HL-60/S4 (cell line): ENCODE measurements around the gene CCDC141.

Experiments
- in situ Hi-C: fragments of 300-500 bp; cut with MboI; formaldehyde crosslinking; loops from 2 replicates; pipeline ENCODE4 v1.14.3; 2022; ENCODE audit warnings: low sequenced_read_pairs

Gene CCDC141

DNA sequence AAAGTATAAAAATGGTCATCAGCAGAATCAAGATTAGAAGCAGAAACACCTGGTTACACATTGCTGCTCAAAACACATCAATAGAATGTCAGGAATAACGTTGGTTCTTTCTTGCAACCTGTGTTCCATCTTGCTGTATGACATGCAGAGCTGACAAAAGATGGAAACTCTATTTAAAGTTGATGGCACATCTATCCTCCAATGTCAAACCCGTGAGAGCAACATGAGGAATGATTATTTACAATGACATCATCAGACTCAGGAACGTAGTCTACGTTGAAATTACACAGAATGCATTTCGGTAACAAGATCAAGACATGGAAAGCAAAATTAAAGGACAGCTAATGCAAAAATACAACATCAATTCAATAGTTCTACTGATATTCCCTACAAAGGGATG lies 216.6 kb downstream of the CCDC141 start:
- in situ Hi-C loops: no loop called here

DNA sequence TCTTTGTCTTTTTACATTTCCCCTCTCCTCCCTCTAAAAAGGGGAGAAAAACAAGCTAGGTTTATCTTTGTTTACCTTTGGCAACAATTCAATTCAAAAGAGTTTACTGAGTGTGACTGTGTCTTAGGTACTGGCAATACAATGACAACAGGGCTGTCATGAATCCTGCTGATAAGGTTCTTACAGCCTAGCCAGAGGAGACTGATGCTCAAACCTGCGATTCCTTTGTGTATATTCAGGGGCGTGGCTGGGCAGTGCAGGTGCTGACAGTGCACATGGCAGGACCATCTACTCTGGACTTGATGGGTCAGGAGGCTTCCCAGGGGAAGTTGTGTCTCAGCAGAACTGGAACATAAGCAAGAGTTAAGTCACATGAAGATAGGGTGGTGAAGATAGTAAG lies 219.5 kb downstream of the CCDC141 start:
- in situ Hi-C loops: no loop called here

DNA sequence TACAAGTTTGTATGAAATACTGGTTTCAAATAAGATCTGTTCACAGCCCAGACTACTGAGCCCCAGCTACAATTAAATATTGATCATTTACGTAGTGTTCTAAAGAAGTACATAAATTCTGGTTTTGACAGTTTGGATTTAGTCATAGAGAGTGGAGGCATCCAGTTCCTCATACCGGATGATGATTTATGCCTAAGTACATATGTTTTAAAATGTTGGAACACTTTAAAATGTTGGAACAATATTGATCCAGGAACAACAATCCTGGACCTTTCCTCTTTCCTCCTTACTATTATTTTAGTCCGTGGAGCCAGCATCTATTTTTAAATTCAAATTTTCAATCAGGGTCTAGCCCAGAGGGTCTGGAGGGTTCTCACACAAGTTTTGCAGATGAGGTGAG lies 220.0 kb downstream of the CCDC141 start:
- in situ Hi-C loops: no loop called here

DNA sequence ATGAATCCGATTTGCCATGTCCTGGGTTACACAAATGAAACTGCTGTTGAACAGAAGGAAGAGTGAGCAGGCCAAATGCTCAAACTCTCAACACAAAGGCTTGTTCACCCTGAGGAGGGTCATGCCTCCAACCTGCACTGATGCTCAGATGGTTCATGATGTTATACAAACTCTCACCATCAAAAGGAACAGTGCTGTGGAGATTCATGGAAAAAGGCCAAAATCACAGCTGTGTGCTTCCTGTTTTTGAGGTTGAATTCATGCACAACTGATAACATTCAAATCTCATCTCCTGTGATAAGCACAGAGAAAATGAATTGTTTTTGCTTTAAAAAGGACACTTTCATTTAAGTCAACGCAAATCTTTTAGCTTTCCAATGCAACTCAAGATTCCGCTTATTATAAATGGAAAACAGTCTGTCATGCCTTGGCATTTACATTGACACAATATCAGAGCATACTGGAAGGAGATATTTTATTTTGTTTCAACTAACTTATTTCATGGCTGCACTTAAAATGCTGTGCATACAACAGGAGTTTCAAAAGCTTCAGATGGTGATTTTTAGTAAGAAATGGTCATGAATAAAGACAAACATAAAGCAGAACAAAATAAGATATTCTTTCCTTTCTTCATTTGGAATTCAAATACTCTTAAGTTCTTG lies 220.5 kb downstream of the CCDC141 start:
- in situ Hi-C loops: no loop called here

DNA sequence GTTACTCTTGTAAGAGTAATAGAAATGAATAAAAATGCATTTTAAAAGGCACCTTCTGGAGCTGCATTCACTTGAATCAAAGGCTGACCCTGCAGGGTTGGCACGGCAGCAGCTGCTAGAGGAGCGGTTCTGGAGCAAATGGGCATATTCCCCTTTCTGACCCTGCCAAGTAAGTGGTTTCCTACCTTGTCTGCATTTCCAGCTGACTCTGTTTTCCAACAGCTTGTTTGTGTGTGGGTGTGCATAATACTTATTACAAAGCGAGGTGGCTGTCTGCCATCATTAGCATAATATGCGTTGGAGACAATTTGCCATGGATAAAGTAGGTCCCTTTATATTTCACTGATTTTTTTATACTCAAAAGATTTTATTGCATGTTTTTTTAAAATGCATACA lies 221.5 kb downstream of the CCDC141 start:
- in situ Hi-C loops: no loop called here

DNA sequence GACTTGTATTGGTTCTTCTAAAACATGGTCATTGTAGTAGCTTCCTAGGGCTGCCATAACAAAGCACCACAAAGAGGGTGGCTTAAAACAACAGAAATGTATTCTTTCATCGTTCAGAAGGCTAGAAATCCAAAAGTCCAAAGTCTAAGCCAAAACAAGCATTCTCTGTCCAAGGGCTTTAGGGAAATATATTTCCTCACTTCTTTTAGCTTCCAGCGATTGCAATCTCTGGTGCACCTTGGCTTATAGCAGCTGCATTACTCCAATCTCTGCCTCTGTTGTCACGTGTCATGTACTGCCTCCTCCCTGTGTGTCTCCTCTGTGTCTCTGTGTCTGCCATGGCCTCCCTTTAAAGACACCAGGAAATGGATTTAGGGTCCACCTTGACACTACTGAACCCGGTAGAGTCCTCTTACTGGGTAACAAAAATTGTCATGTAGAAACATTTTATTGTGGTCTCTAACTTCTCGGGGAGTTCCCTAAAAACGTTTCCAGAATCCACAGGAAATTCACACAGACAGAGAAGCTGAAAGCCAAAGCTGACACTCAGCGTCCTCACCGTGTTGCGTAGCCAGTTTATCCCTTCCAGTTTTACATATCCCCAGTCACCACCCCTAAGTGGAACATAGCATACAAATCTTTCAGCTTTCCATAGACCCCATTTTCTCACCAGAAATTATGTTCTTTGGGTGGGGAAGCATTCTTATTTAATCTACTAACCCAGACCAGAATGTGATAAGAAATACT lies 222.0 kb downstream of the CCDC141 start:
- in situ Hi-C loops: no loop called here

DNA sequence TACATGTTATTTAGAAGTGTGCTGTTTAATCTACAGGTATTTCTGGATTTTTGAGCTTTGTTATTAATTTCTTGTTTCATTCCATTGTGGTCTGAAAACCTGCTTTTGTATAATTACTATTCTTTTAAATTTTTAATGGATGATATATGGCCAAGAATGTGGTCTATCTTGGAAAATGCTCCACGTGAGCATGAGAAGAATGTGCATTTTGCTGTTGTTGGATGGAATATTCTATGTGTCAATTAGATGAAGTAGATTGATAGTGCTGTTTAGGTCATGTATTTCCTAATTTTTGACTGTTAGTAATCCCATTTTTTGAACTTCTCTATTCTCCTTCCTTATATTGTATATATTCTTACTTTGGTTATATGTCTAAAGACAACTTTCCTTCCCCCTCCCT lies 222.8 kb downstream of the CCDC141 start:
- in situ Hi-C loops: no loop called here

DNA sequence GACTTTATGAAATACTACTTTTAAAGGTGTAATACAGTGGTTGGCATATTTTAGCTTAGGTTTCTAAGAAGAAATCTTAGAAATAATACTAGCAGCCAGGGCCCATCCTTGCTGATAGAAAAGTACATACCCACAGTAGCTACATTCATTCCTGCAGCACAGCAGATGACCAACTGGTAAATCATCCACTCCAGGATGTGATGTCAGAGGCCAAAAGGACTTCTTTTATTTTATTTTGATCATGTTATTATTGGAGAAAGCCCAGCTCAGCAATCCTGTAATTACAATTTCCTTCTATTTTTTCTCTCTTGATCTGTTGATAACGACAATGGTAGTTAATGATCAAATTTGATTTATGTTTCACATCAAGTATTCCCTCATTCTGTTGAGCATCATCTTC lies 224.8 kb downstream of the CCDC141 start:
- in situ Hi-C loops: no loop called here

DNA sequence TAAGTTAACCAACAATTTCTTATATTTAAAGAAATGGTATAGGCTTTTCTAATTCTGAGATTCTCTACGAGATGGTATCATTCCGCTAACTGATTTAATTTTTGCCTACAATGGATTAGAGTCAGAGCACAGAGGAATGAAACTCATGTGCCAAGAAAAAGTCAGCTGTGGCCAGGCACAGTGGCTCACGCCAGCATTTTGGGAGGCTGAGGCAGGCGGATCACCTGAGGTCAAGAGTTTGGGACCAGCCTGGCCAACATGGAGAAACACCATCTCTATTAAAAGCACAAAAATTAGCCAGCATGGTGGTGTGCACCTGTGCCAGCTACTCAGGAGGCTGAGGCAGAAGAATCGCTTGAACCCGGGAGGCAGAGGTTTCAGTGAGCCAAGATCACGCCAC lies 225.8 kb downstream of the CCDC141 start:
- in situ Hi-C loops: no loop called here

DNA sequence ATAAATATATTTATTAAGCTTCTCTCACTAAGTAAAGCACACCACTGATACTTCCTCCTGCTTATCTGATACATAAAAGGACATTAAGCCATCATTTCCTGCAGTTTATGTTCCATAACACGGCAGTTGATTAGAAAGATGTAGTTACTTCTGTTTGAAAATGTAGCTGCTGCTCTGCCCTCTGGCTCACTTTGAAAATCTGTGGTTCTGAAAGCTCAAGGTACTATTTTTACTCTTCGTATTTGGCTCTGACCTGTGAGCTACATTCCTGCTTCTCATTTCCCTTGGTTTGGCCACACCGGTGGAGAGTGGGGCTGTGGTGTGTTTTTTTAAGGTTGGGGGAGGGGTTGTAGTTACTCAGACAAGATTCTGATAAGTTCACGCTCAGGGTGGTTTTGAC lies 229.9 kb downstream of the CCDC141 start:
- in situ Hi-C loops: no loop called here

DNA sequence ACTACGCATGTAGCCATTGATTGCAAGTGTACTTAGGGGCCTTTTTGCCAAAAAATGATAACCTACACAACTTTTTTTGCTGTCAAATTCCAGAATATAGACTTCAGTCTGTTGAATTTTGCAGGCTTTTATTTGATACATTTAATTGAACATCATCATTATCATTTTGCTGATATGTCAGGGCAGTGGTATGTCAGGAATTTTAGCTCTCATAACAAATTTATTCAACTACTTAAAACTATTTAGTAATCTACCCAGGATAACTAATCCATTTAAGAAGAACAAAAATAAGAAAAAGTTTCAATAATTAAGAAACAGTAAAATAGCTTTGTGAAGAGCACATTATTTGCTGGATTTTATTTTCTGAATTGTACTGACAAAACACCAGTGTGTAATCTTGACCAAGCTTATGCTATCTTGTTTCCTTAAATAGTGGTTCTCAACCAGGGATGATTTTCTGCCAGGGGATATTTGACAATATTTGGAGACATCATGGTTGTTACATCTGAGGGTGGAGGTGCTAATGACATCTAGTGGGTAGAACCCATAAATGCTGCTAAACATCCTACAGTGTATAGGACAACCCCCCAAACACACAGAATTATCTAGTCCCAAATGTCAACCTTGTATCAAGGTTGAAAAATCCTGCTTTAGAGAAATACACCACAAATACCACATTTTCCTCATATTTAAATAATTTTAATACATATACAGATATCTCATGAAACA lies 230.6 kb downstream of the CCDC141 start:
- in situ Hi-C loops: no loop called here

DNA sequence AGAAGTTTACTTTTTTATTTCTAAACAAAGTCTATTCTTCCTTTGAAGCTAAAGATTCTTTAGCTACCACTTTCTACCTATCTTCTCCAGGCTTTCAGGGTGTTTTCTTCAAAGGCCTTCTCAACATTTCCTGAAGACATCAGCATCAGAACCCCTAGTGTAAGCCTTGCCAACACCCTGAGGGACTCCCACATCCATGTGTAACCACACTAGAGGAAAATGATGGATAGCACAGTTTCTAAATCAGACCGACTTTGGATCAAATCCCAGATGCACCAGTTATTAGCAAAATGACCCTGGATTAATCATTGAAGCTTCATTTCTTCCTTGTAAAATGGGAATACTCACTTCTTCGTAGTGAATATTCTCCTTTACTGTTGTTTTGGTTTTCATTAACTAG lies 238.0 kb downstream of the CCDC141 start:
- in situ Hi-C loops: no loop called here

DNA sequence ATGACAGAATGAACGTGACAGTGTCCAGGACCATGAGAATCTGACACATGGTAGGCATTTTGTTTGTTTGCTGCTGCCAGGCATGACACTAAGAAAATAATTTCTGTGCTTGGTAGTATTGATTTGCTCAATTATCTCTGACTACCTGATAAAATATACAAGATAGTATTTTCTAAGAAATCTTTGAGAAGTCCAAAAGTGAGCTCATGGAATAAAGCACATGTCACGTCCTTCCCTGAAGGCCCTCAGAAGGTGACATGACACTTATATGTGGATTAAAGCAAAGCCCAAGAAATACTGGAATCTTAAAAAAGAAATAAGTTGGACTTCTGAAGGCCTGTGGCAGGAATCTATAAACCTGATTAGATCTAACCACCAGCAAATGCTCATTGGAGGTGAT lies 238.9 kb downstream of the CCDC141 start:
- in situ Hi-C loops: no loop called here

DNA sequence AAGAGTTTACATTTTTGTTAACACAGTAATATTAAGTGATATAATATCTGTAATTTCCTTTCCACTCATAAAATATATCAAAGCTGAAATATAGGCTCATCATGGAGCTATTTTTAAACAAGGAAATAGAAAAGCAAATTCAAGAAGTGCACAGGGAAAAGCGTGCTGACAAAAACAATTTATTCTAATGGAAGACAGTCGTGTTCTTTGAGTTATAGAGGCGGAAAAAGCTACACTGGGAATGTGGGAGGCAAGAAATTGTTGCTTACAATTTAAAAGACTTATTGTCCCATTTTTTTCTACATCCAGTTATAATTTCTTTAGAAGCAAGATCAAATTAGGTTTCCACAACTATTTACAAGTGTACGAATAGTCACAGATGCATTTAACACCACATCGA lies 239.5 kb downstream of the CCDC141 start:
- in situ Hi-C loops: no loop called here

DNA sequence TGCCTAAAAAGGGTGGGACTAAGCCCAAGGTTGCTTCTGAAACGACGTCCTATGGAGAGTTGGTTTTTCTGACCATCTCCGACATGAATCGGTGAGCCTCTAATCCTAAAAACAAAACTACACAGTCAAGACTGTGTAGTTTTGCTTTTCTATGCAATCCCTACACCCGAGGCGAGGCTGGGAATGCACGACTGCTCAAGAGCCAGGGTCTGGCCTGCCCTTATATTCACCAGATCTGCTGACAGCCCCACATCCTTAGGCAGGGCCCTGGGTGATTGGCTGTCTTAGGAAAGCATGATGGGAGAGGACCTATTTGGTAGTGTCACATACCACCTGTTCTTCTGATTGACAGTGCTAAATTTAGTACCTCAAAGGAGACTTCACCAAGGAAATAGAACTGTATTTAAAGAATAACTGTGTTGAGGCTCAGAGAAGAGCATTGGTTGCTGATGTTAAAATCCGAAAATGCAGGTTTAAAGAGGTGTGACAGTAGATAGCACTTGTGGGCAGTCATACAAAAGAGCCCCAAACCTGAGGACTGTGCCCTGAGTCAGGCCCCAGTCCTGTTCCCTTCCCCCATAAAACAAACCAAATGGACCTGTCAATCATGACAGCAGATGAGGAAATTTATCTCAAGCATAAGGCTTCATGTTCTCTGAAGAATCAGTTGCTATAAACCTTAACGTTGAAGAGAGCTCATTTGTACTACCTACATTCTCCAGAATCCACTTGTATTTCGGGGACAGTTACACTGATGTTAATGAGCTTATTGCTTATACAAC lies 242.5 kb downstream of the CCDC141 start, which contains the start of gene TTN:
TTN (minus strand) TSS at position 197 of the 782 bp plus-strand sequence. CDS start 2,781 bp downstream, outside the sequence.
- in situ Hi-C loops: no loop called here

DNA sequence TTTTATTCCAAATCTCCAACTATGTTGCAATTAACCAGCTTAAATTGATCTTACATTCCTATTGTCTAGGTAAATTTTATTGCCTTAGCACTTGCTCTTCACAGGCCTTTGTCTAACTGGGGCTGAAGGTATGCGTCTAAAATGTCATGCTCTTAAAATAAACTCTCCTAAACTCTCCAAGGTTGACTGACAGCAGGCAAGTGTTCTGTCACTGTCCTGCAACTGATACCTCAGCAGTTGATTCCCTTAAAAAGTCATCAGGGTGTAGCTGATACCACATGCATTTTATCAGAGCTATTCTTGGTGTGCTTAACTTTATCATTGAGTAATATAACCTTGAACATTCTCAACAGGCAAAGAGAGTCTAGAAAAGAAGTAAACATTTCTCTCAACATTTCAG lies 243.4 kb downstream of the CCDC141 start:
- in situ Hi-C loops: no loop called here

DNA sequence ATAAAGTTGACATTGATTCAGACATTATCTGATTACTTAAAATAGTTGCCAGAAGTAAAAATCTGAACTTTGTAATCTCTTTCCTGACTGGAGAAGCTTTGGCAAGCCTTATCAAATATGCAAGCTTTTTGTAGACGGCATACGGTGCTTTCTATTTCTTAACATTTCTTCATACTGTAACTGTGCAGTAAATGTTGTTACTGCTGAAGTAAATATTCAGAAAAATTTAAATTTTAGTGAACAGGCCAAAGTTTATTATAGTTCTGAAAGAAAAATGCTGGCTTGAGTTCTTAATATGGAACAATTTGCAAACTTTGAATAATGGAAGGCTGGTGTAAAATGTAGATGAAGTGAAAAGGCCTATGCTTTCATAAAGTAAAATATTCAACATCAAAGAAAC lies 244.5 kb downstream of the CCDC141 start:
- in situ Hi-C loops: no loop called here

DNA sequence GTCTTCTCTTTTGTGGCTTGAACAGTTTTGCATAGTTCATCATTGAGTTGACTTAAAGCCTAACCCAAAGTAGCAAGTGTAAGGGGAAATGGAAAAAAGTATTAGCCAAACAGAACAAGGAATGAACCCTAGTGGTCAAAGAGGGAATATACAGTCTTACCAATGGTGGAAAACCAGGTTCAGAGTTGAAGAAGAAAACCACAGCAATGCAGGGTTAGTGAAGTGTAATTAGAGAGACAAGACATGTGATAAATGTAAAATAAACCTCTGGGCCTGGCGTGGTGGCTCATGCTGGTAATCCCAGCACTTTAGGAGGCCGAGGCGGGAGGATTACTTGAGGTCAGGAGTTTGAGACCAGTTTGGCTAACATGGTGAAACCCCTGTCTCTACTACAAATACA lies 245.1 kb downstream of the CCDC141 start:
- in situ Hi-C loops: no loop called here

DNA sequence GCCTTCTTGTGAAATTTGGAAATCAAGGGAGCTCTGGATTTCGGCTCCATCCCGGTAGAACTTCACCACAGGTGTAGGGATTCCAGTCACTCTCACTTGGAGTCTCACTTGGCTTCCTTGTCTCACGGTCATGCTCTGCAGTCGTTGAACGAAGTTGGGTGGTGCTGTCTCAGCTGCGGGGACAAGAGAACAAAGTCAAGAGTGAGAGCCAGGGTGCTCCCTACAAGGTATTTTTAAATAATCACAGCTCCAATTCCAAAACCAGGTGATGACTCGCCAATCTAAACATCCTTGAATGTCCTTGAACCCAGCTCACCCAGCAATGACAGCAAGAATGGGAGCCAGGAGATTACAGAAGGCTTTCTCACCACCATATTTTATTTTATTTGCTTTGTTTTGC lies 249.4 kb downstream of the CCDC141 start:
- in situ Hi-C loops: no loop called here

DNA sequence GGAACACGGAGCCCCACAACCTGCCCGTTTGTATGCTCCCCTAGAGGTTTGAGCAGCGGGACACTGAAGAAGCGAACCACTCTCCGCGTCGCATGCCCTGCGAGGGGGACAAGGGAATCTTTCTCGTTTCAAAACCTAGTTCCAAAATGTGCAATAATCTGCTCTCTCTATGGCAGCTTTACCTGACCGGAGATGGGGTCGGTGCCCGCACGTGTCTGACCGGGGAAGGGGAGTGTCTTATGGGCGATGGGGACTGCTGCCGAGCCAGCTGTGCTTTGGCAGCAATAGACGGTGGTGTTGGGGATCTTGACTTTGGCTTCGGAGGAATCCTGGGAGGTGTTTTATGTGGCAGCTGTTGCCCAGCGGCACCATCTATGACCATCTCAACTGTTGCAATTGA lies 250.6 kb downstream of the CCDC141 start:
- in situ Hi-C loops: no loop called here

DNA sequence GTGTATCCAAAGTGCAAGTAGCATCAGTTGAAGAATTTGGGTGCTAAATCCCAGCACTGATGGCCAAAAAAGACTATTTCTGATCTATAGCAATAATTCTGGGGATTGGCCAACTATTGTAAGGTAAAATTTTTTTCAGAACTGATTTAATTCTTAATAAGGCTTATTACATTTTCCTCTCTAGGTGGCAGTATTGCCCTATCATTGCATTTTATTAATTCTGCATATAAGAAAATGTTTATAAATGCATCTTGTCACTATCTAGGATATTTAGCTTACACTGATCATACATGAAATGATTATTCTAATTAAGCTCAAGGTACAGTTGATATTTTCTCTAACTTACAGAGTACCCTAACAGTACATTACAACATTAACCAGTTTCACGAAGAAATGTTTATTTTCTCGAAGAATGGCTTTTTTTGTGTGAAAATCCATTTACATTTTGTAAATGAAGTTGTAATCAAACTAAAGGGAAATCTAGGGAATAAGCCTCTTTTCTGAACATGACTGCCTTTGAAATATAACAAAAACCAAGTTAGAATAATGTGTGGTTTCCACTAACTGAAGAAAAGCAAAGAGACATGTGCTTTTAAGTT lies 253.8 kb downstream of the CCDC141 start:
- in situ Hi-C loops: no loop called here
